Tibial nerve (tissue), 4 donors: Measurements from ENCODE around the gene SLC15A5. TPM values are rescaled to one million over a fixed set of nuclear protein-coding genes. Genes with fewer than 3 reads are reported as not detected.

Source experiments
- DNase-seq, 2 donors: peaks; one replicate each; pipeline ENCODE4 v3.0.0-alpha.2; 2019; ENCODE audit warnings: low spot score in 2 of 2
- H3K27ac ChIP-seq, 4 donors: fragments of 200-600 bp; sonication (generic) in 3 of 4; one replicate each; pipeline ENCODE4 v1.5.1; 2017 to 2019; ENCODE audit warnings: mild to moderate bottlenecking in 1 of 4
- H3K27me3 ChIP-seq, 2 donors: fragments of 200-600 bp; sonication (generic) in 1 of 2; one replicate each; pipeline versions ENCODE4 v1.5.1 to v1.6.0; 2017 to 2019
- H3K36me3 ChIP-seq, 3 donors: fragments of 200-600 bp; sonication (generic); one replicate each; pipeline ENCODE4 v1.5.1; 2018 to 2019
- H3K4me1 ChIP-seq, 4 donors: fragments of 200-600 bp; sonication (generic) in 3 of 4; one replicate each; pipeline ENCODE4 v1.5.1; 2017 to 2019
- H3K4me3 ChIP-seq, 4 donors: fragments of 200-600 bp; sonication (generic) in 3 of 4; one replicate each; pipeline ENCODE4 v1.5.1; 2017 to 2019; ENCODE audit warnings: mild to moderate bottlenecking in 1 of 4, moderate library complexity in 1 of 4
- H3K9me3 ChIP-seq, 4 donors: fragments of 200-600 bp; sonication (generic) in 3 of 4; one replicate each; pipeline ENCODE4 v1.5.1; 2017 to 2019
- CTCF ChIP-seq, 5 experiments: fragments of 200-600 bp in 3 of 5; fragments of 450-650 bp in 2 of 5; sonication (generic) in 3 of 5; IDR thresholded peaks; one replicate each; pipeline ENCODE4 v1.5.1; 2016 to 2019; ENCODE audit warnings: antibody characterized with exemption in 5 of 5, mild to moderate bottlenecking in 3 of 5, moderate library complexity in 2 of 5
- EP300 ChIP-seq, 2 donors: sonication (generic); formaldehyde crosslinking; IDR thresholded peaks; one replicate each; pipeline ENCODE4 v1.6.1; 2017; ENCODE audit warnings: antibody characterized with exemption in 2 of 2, mild to moderate bottlenecking in 1 of 2
- POLR2A ChIP-seq, 2 donors: fragments of 450-650 bp; IDR thresholded peaks; one replicate each; pipeline ENCODE4 v1.6.1; 2017; ENCODE audit warnings: antibody characterized with exemption in 2 of 2, mild to moderate bottlenecking in 2 of 2, moderate library complexity in 2 of 2
- WGBS, 2 donors: methylation state at CpG; one replicate each; pipeline ENCODE4 v1.1.5; 2018; 5-methylcytosine and 5-hydroxymethylcytosine counted together
- total RNA-seq, 4 donors: library from RNA; depleted of rRNA; stranded (reverse); fragments of >200 nt; gene quantifications; one replicate each; pipeline ENCODE4 v1.1.0, GENCODE V29; 2016

The SLC15A5 gene
- total RNA-seq, 4 donors from 2014 or later: not detected

- no peaks in the 10 kb centered on the region for H3K9me3 ChIP-seq
- H3K4me3 ChIP-seq: no peak overlapping the region
- no peaks in the 10 kb centered on the region for H3K36me3 ChIP-seq
- DNase-seq: no peak
- no peak for TF ChIP-seq EP300 (IDR thresholded peaks at IDR 0.05)
- TF ChIP-seq POLR2A (IDR thresholded peaks at IDR 0.05): no peak
- TF ChIP-seq CTCF (IDR thresholded peaks at IDR 0.05): no peak
- H3K27me3 ChIP-seq: no peaks in the 10 kb centered on the region
- 89 to 94% methylated on average over 2 of the region's 2 CpGs for WGBS, 2 donors
- H3K27ac ChIP-seq: no peak overlapping the region
- H3K4me1 ChIP-seq: no peaks in the 10 kb centered on the region
Measured at GRCh38 chr12:16269946-16270345, 7.5 kb downstream of the SLC15A5 start.

- no peak overlapping the region for H3K4me3 ChIP-seq
- H3K4me1 ChIP-seq: no peaks in the 10 kb centered on the region
- no peak for DNase-seq
- H3K27me3 ChIP-seq: no peaks in the 10 kb centered on the region
- TF ChIP-seq POLR2A (IDR thresholded peaks at IDR 0.05) (no peak), EP300 (IDR thresholded peaks at IDR 0.05) (no peak), CTCF (IDR thresholded peaks at IDR 0.05) (no peak)
- H3K27ac ChIP-seq: no peak overlapping the region
- no peaks in the 10 kb centered on the region for H3K36me3 ChIP-seq
- 31 to 43% methylated on average over 1 of the region's 1 CpG for WGBS, 2 donors
- peaks cover 0 to 10% (median 0%) of the 10 kb centered on the region in 4 donors for H3K9me3 ChIP-seq
Measured at GRCh38 chr12:16266085-16266484, 11.4 kb downstream of the SLC15A5 start.

- 77 to 79% methylated on average over 2 of the region's 2 CpGs for WGBS, 2 donors
- no peak for DNase-seq
- no peaks in the 10 kb centered on the region for H3K4me1 ChIP-seq
- peaks cover 0 to 10% (median 0%) of the 10 kb centered on the region in 4 donors for H3K9me3 ChIP-seq
- H3K27me3 ChIP-seq: no peaks in the 10 kb centered on the region
- H3K36me3 ChIP-seq: no peaks in the 10 kb centered on the region
- no peak overlapping the region for H3K27ac ChIP-seq
- no peak for TF ChIP-seq CTCF (IDR thresholded peaks at IDR 0.05)
- no peak for TF ChIP-seq POLR2A (IDR thresholded peaks at IDR 0.05)
- no peak for TF ChIP-seq EP300 (IDR thresholded peaks at IDR 0.05)
- no peak overlapping the region for H3K4me3 ChIP-seq
Measured at GRCh38 chr12:16261944-16262475, 15.5 kb downstream of the SLC15A5 start.

- peaks cover 0 to 10% (median 0%) of the 10 kb centered on the region in 4 donors for H3K9me3 ChIP-seq
- TF ChIP-seq POLR2A (IDR thresholded peaks at IDR 0.05): no peak
- no peak for TF ChIP-seq EP300 (IDR thresholded peaks at IDR 0.05)
- no peak overlapping the region for H3K4me3 ChIP-seq
- no peaks in the 10 kb centered on the region for H3K36me3 ChIP-seq
- no peak overlapping the region for H3K27ac ChIP-seq
- no peaks in the 10 kb centered on the region for H3K4me1 ChIP-seq
- 91 to 93% methylated on average over 4 of the region's 4 CpGs for WGBS, 2 donors
- DNase-seq: no peak
- H3K27me3 ChIP-seq: no peaks in the 10 kb centered on the region
Measured at GRCh38 chr12:16260206-16260605, 17.3 kb downstream of the SLC15A5 start.

- Histone ChIP-seq H3K9me3 (peaks cover 0 to 8% (median 0%) of the 10 kb centered on the region in 4 donors), H3K4me3 (no peak overlapping the region), H3K27ac (no peak overlapping the region), H3K27me3 (no peaks in the 10 kb centered on the region), H3K4me1 (no peaks in the 10 kb centered on the region), H3K36me3 (no peaks in the 10 kb centered on the region)
- TF ChIP-seq CTCF (IDR thresholded peaks at IDR 0.05) (no peak), POLR2A (IDR thresholded peaks at IDR 0.05) (no peak), EP300 (IDR thresholded peaks at IDR 0.05) (no peak)
- WGBS, 2 donors: 64 to 73% methylated on average over 2 of the region's 2 CpGs
- no peak for DNase-seq
Measured at GRCh38 chr12:16258963-16259362, 18.5 kb downstream of the SLC15A5 start.

GRCh38 chr12:16246264-16246663, 31.2 kb downstream of the SLC15A5 start:
- 73 to 85% methylated on average over 1 of the region's 1 CpG for WGBS, 2 donors
- DNase-seq: no peak
- TF ChIP-seq CTCF (IDR thresholded peaks at IDR 0.05) (no peak), POLR2A (IDR thresholded peaks at IDR 0.05) (no peak), EP300 (IDR thresholded peaks at IDR 0.05) (no peak)

More at GRCh38 chr12:16246264-16246663, 31.2 kb downstream of the SLC15A5 start:
- Histone ChIP-seq H3K36me3 (no peaks in the 10 kb centered on the region), H3K9me3 (no peaks in the 10 kb centered on the region), H3K4me1 (no peaks in the 10 kb centered on the region), H3K27me3 (no peaks in the 10 kb centered on the region), H3K4me3 (no peak overlapping the region), H3K27ac (no peak overlapping the region)
